K562 (cell line): ENCODE results near the gene IL2RG. TPM values are rescaled to one million over a fixed set of nuclear protein-coding genes. Genes with fewer than 3 reads are reported as not detected.

ENCODE experiments used
- GTF2B ChIP-seq: IDR thresholded peaks from 2 replicates; pipeline ENCODE4 v1.6.1; 2011; ENCODE audit not compliant: insufficient read length; ENCODE audit errors: extremely low read depth
- MCM2 ChIP-seq: fragments of 450-650 bp; IDR thresholded peaks from 2 replicates; pipeline ENCODE4 v1.6.1; 2017; ENCODE audit warnings: low read depth, mild to moderate bottlenecking
- MGA ChIP-seq: fragments of 450-650 bp; IDR thresholded peaks from 2 replicates; pipeline ENCODE4 v1.6.1; 2016; ENCODE audit warnings: mild to moderate bottlenecking, moderate library complexity
- NCOA6 ChIP-seq: fragments of 450-650 bp; IDR thresholded peaks from 2 replicates; pipeline ENCODE4 v1.6.1; 2017; ENCODE audit warnings: mild to moderate bottlenecking
- PHF8 ChIP-seq: fragments of 200-600 bp; sonication (generic); IDR thresholded peaks from 2 replicates; pipeline ENCODE4 v1.6.1; 2012; ENCODE audit warnings: mixed run types, mild to moderate bottlenecking, inconsistent platforms, low read length, moderate library complexity, borderline replicate concordance
- POLR2G ChIP-seq: fragments of 200-400 bp; formaldehyde crosslinking; IDR thresholded peaks from 2 replicates; pipeline ENCODE4 v1.6.1; 2017; ENCODE audit warnings: low read depth, mild to moderate bottlenecking, antibody characterized with exemption, low read length, moderate library complexity
- RCOR1 ChIP-seq, 2 experiments: IDR thresholded peaks; 2 replicates each; pipeline ENCODE4 v1.6.1; 2012; ENCODE audit warnings: low read depth in 2 of 2, low read length in 2 of 2, borderline replicate concordance in 1 of 2, improper control_type of control experiment in 1 of 2
- SOX6 ChIP-seq: fragments of 450-650 bp; IDR thresholded peaks from 2 replicates; pipeline ENCODE4 v1.6.1; 2014; ENCODE audit warnings: mild to moderate bottlenecking
- ZBTB5 ChIP-seq: fragments of 450-650 bp; IDR thresholded peaks from 2 replicates; pipeline ENCODE4 v1.6.1; 2017; ENCODE audit warnings: antibody characterized with exemption
- ZNF12 ChIP-seq: sonication (generic); formaldehyde crosslinking; IDR thresholded peaks from 2 replicates; pipeline ENCODE4 v1.4.0; 2020; ENCODE audit warnings: mild to moderate bottlenecking, missing genetic modification reagents
- ZNF655 ChIP-seq: fragments of 250-450 bp; sonication (Bioruptor Pico); IDR thresholded peaks from 2 replicates; pipeline ENCODE4 v1.5.0; 2021
- polyA plus RNA-seq, 8 experiments: library from polyadenylated mRNA; depleted of rRNA in 4 of 8; stranded (reverse) in 5 of 8; unstranded in 3 of 8; fragments of >200 nt; fragmentation: Nextera tagmentation in 2 of 8; fragmentation: Illumina TruSeq in 1 of 8; extraction: Ambion mirVana in 2 of 8; extraction: Trizol in 1 of 8; gene quantifications; 2 replicates each; pipeline versions ENCODE4 v1.2.1 to v1.2.3, GENCODE V29; 2011 to 2014; ENCODE audit warnings: inconsistent platforms in 1 of 8, missing spikeins in 1 of 8
- total RNA-seq, 7 experiments: library from RNA; depleted of rRNA in 6 of 7; stranded (reverse); fragments of >200 nt in 6 of 7; fragmentation: Illumina TruSeq in 2 of 7; extraction: Trizol in 2 of 7; gene quantifications; 2 replicates each; pipeline versions ENCODE4 v1.2.1 to v1.2.3, GENCODE V29; 2011 to 2021; ENCODE audit warnings: low replicate concordance in 1 of 7

IL2RG gene
- total and polyA plus RNA-seq, 9 of the 15 experiments (the other 6 are each of a cell fraction or from before 2014, with no cell fraction given) = 5.5 to 55.4 (median 19.7) TPM

GRCh38 chrX:71068044-71068918, 43.1 kb downstream of the IL2RG start, which contains the start of gene SNX12 (continued):
- TF ChIP-seq POLR2G (peak; percentile 82), ZNF12 (CRISPR knock-in tag) (peak; percentile 72; the same call in 1 of the 2 replicates), MCM2 (no peak), NCOA6 (peak; percentile 88), ZBTB5 (peak; percentile 83), RCOR1 (IDR thresholded peaks at IDR 0.05; ENCODE audit: borderline replicate concordance in 1 of 2, low read depth in 2 of 2, low read length in 2 of 2) (peak in 1 of 2 experiments; percentile 33; a peak in 1 of 4 replicates), SOX6 (peak; percentile 51; the same call in 1 of the 2 replicates), PHF8 (peak; percentile 59; the same call in 1 of the 2 replicates), GTF2B (no peak), ZNF655 (CRISPR knock-in tag) (no peak), MGA (no peak; the same call in 1 of the 2 replicates)
